Fibroblast of pulmonary artery (primary cell): ENCODE results near the gene HOXD3.

Experiments
- DNase-seq: peaks from one replicate; pipeline ENCODE4 v3.0.0-alpha.2; 2010; ENCODE audit warnings: low read depth
- H3K4me3 ChIP-seq: replicated peaks from 2 replicates; pipeline ENCODE4 v1.5.1; 2011; ENCODE audit warnings: low read depth, mild to moderate bottlenecking, control low read depth, low read length, moderate library complexity
- TF ChIP-seq, protein P1 (sequence below): IDR thresholded peaks from 2 replicates; pipeline ENCODE4 v1.5.1; 2011; ENCODE audit warnings: mild to moderate bottlenecking, control low read depth, low read length, inconsistent platforms; ENCODE audit errors: missing control alignments

Gene HOXD3

GRCh38 chr2:176111846-176112374, 45.2 kb upstream of the HOXD3 start:
- H3K4me3 ChIP-seq, result no peak overlapping the region
- TF ChIP-seq, protein P1, sequence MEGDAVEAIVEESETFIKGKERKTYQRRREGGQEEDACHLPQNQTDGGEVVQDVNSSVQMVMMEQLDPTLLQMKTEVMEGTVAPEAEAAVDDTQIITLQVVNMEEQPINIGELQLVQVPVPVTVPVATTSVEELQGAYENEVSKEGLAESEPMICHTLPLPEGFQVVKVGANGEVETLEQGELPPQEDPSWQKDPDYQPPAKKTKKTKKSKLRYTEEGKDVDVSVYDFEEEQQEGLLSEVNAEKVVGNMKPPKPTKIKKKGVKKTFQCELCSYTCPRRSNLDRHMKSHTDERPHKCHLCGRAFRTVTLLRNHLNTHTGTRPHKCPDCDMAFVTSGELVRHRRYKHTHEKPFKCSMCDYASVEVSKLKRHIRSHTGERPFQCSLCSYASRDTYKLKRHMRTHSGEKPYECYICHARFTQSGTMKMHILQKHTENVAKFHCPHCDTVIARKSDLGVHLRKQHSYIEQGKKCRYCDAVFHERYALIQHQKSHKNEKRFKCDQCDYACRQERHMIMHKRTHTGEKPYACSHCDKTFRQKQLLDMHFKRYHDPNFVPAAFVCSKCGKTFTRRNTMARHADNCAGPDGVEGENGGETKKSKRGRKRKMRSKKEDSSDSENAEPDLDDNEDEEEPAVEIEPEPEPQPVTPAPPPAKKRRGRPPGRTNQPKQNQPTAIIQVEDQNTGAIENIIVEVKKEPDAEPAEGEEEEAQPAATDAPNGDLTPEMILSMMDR, result no peak

GRCh38 chr2:176112375-176113302, 44.5 kb upstream of the HOXD3 start:
- H3K4me3 ChIP-seq, result no peak overlapping the region
- TF ChIP-seq, protein P1, result no peak
- DNase-seq, result no peak

More at GRCh38 chr2:176111846-176112374, 45.2 kb upstream of the HOXD3 start:
- DNase-seq, result no peak

DNA sequence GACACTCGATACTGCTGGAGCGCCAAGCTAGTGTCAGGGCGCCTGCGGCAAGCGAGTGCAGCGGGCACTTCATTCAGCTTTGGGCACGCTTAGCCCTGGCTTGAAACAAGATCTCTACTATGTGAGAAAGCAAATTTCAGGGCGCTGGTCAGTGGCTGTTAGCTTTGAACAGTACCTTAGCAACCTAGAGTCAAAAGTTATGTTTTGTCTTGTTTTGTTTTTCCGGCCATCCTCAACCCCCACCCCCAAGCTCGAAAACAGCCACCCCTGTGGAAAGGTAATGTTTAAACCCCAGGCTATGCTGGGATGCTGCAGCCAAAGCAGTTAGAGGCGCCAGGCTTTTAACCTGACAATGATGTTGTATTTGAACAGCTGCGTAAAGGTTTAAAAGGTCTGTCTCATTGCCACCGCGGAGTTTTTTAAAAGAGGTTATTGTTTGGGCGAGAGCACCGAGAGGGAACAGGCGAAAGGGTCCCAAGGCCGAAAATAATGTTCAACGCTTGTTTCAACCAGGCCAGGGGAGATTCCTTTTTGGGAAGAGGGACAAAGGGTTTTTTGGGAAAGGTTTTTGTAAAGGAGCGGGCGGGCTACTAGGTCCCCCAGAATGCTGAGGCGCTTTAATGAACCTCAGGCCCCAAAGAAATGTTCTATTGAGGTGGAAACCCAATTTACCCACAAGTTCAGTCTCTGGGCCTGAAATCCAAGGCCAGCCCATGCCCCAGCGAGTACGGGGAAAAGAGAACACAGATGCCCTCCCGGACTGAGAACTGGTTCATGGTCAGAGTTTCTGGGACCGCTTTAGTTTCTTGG, 42.8 kb upstream of the HOXD3 start:
- H3K4me3 ChIP-seq, result no peak overlapping the region
- TF ChIP-seq, protein P1, result no peak

GRCh38 chr2:176114930-176115625, 42.0 kb upstream of the HOXD3 start:
- TF ChIP-seq, protein P1, result no peak
- no peak for DNase-seq
- no peak overlapping the region for H3K4me3 ChIP-seq

More for the DNA sequence above, 42.8 kb upstream of the HOXD3 start:
- DNase-seq, result no peak

DNA sequence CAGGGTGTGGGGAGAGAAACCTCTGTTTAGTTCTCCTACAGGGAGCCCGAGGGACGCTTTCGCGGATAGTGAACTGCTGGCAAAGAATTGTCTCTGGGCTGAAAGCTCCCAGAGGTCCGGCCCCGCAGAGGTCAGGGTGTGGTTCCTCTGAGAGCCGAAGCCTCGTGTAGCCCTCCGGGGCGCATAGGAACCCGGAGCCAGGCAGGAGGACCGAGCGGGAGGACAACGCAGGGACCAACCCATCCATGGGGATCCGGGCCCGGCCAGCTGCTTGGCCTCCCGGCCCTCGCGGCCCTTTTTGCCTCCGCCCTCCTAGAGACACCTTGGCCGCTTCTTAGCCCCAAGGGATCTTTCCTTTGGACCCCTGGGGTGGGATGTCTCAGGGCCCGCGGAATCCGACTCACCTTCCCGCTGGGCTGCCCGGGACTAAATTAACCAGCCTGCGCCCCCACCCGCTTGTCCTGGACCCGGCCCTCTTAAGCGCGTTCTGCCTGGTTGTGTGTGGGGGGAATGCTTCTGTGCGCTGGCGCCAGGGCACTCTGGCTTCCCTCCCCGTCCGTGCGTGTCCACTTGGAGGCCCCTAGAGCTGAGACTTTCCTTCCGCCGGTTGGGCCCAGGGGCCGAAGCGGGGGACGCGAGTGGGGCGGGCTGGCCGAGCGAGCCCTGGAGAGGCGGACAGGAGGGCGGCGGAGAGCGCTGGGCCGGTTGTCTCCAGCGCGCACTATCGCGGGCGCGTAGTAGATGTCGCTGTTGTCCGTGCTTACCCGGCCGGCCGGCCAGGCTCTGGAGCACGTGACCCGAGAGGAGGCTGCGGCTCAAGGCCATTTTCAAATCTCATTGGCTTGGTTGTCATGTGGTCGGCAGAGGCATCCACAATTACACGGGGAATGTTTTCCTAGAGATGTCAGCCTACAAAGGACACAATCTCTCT, 41.0 kb upstream of the HOXD3 start, which contains the start of gene HOXD10:
Gene HOXD10, plus strand, starts transcription at position 896 of the 931 bp plus-strand sequence. CDS start 56 bp downstream, outside the sequence.
- DNase-seq, result no peak
- H3K4me3 ChIP-seq, result no peak within 1 kb of the TSS
- TF ChIP-seq, protein P1, result no peak
